GM18502 (cell line): ENCODE measurements around the gene DENND6B.
"Not testable (repeated sequence)": the region's sequence is repeated elsewhere in the genome, so short reads cannot be mapped to it uniquely, and the experiment has no call there.

Source experiments
- ATAC-seq: cut with Tn5 transposase; IDR thresholded peaks from one replicate; pipeline ENCODE4 v1.9.1; 2021; ENCODE audit warnings: mild to moderate bottlenecking; ENCODE audit not compliant: unreplicated experiment, poor library complexity

Gene DENND6B

GRCh38 chr22:50274771-50275170 is 52.0 kb downstream of the DENND6B start:
- no peak for ATAC-seq

- ATAC-seq = no peak
These were observed 52.5 kb downstream of the DENND6B start for GRCh38 chr22:50274311-50274710.

GRCh38 chr22:50273781-50274180 is 53.0 kb downstream of the DENND6B start:
- not testable (repeated sequence) for ATAC-seq

- not testable (repeated sequence) for ATAC-seq
These were observed 53.5 kb downstream of the DENND6B start for GRCh38 chr22:50273352-50273751.

- ATAC-seq = no peak
These were observed 54.6 kb downstream of the DENND6B start for GRCh38 chr22:50272044-50272802.

GRCh38 chr22:50271519-50271970 is 55.3 kb downstream of the DENND6B start:
- ATAC-seq = no peak

GRCh38 chr22:50270666-50271394 is 56.0 kb downstream of the DENND6B start:
- peak; percentile 19 for ATAC-seq

- ATAC-seq = peak; percentile 42
These were observed 56.7 kb downstream of the DENND6B start, which contains the start of gene MAPK11 for GRCh38 chr22:50269970-50270665. Gene MAPK11, minus strand, starts transcription at chr22:50270380. Its CDS starts 88 bp downstream, at chr22:50270292.

- ATAC-seq = no peak
These were observed 57.2 kb downstream of the DENND6B start for GRCh38 chr22:50269573-50269969.

- ATAC-seq = no peak
These were observed 58.1 kb downstream of the DENND6B start for GRCh38 chr22:50268655-50269113.

- no peak for ATAC-seq
These were observed 59.0 kb downstream of the DENND6B start for GRCh38 chr22:50267591-50268390.

- ATAC-seq = no peak
These were observed 59.8 kb downstream of the DENND6B start for GRCh38 chr22:50266994-50267393.

- ATAC-seq = no peak
These were observed 61.7 kb downstream of the DENND6B start for GRCh38 chr22:50264946-50265669.

GRCh38 chr22:50264104-50264745 is 62.6 kb downstream of the DENND6B start:
- ATAC-seq = no peak

GRCh38 chr22:50262973-50263617 is 63.7 kb downstream of the DENND6B start:
- no peak for ATAC-seq

GRCh38 chr22:50262460-50262911 is 64.3 kb downstream of the DENND6B start:
- no peak for ATAC-seq

- no peak for ATAC-seq
These were observed 65.0 kb downstream of the DENND6B start, which contains the start of gene MAPK12 for GRCh38 chr22:50261615-50262459. Gene MAPK12, minus strand, starts transcription at chr22:50261683. Its CDS starts 174 bp downstream, at chr22:50261509.
